Lung (tissue), 12 donors: Measurements from ENCODE around the gene MACROH2A1. TPM values are rescaled to one million over a fixed set of nuclear protein-coding genes. Genes with fewer than 3 reads are reported as not detected.

Experiments used
- ATAC-seq: fragments of 200-7000 bp; cut with Tn5 transposase; one replicate; pipeline ENCODE4 v1.9.1; 2020; ENCODE audit warnings: moderate number of reproducible peaks; ENCODE audit not compliant: insufficient read depth, low FRiP score
- DNase-seq, 3 donors: peaks; one replicate each; pipeline ENCODE4 v3.0.0-alpha.2; 2013 to 2017
- H3K27ac ChIP-seq, 2 donors: one replicate each; pipeline ENCODE4 v1.5.1; 2013; ENCODE audit warnings: mild to moderate bottlenecking in 2 of 2, moderate library complexity in 2 of 2, control low read depth in 1 of 2, inconsistent platforms in 1 of 2, low read depth in 1 of 2, low read length in 1 of 2
- H3K27me3 ChIP-seq, 3 donors: one replicate each; pipeline ENCODE4 v1.5.1; 2013; ENCODE audit warnings: low read length in 2 of 3; ENCODE audit not compliant: control insufficient read depth in 3 of 3, insufficient read depth in 3 of 3
- H3K36me3 ChIP-seq, 4 donors: one replicate each; pipeline ENCODE4 v1.5.1; 2013; ENCODE audit warnings: low read length in 4 of 4, mild to moderate bottlenecking in 1 of 4, moderate library complexity in 1 of 4; ENCODE audit not compliant: control insufficient read depth in 4 of 4, insufficient read depth in 4 of 4
- H3K4me1 ChIP-seq, 5 donors: one replicate each; pipeline ENCODE4 v1.5.1; 2013; ENCODE audit warnings: low read length in 5 of 5, mild to moderate bottlenecking in 2 of 5, moderate library complexity in 1 of 5; ENCODE audit not compliant: control insufficient read depth in 5 of 5, insufficient read depth in 5 of 5
- H3K4me3 ChIP-seq: one replicate; pipeline ENCODE4 v1.5.1; 2013; ENCODE audit warnings: mild to moderate bottlenecking, control low read depth, moderate library complexity
- H3K9ac ChIP-seq, 2 donors: one replicate each; pipeline ENCODE4 v1.5.1; 2013; ENCODE audit warnings: low read length in 2 of 2, control low read depth in 1 of 2; ENCODE audit not compliant: insufficient read depth in 1 of 2
- H3K9me3 ChIP-seq, 4 donors: one replicate each; pipeline ENCODE4 v1.5.1; 2013; ENCODE audit warnings: low read length in 3 of 4, mild to moderate bottlenecking in 1 of 4, moderate library complexity in 1 of 4; ENCODE audit not compliant: control insufficient read depth in 4 of 4, insufficient read depth in 3 of 4
- CTCF ChIP-seq: IDR thresholded peaks from 2 replicates; pipeline ENCODE4 v1.5.1; 2012; ENCODE audit warnings: mild to moderate bottlenecking; ENCODE audit errors: control extremely low read depth, extremely low read depth
- WGBS, 2 donors: extraction: QIAGEN DNeasy Blood & Tissue Kit; methylation state at CpG; one replicate each; pipeline ENCODE4 v1.1.7; 2013; 5-methylcytosine and 5-hydroxymethylcytosine counted together
- polyA plus RNA-seq, 2 donors: library from polyadenylated mRNA; stranded (reverse); fragments of 200-250 nt; gene quantifications; one replicate each; pipeline ENCODE4 v1.2.1, GENCODE V29; 2013
- total RNA-seq, 2 donors: library from RNA; depleted of rRNA in 1 of 2; stranded (reverse); fragments of >200 nt in 1 of 2; gene quantifications; one replicate each; pipeline ENCODE4 v1.2.1, GENCODE V29; 2014 to 2021
- donor health status: control.
- donor health status: control.
- donor health status: Bipolar disorder and iron deficiency.
- donor health status: healthy.
- donor health status: DM: yes; HTN: yes; CAD: no.

Gene MACROH2A1
- total and polyA plus RNA-seq, 4 donors: 149 to 334 (median 248) TPM

DNA sequence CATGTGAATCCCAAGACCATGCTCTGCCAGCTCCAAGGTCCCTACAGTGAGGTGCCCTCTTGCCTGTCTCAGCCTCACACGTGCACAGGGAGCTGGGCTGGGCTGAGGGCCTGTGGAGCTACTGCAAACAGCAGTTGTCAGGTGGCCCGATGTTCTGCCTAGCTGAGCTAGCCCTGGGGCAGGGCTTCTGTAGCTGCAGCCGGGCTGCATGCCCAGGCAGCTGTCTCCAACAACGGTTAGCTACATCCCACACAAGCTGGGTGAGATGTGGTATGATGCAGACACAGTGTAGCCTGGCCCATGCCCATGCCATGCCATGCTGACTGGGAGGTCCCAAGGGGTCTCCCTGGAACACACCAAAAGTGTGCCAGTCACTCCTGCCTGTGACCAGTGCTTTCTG lies 62.0 kb downstream of the MACROH2A1 start:
- Histone ChIP-seq H3K4me3 (no peak overlapping the region), H3K9me3 (no peaks in the 10 kb centered on the region), H3K36me3 (peaks cover 24 to 74% (median 34%) of the 10 kb centered on the region in 4 donors), H3K9ac (no peak overlapping the region), H3K4me1 (peaks cover 0 to 4% (median 0%) of the 10 kb centered on the region in 5 donors), H3K27ac (no peak overlapping the region), H3K27me3 (no peaks in the 10 kb centered on the region)
- DNase-seq: no peak
- TF ChIP-seq CTCF: no peak
- WGBS, 2 donors: 90% methylated on average over 4 of the region's 4 CpGs
- ATAC-seq: peak; percentile 20

GRCh38 chr5:135335031-135335828 lies 63.8 kb downstream of the MACROH2A1 start:
- 75 to 80% methylated on average over 13 of the region's 13 CpGs for WGBS, 2 donors
- peaks cover 14 to 69% (median 25%) of the 10 kb centered on the region in 4 donors for H3K36me3 ChIP-seq
- no peak for ATAC-seq
- TF ChIP-seq CTCF: no peak
- H3K27ac ChIP-seq: no peak overlapping the region
- H3K9ac ChIP-seq: no peak overlapping the region
- peaks cover 0 to 4% (median 0%) of the 10 kb centered on the region in 5 donors for H3K4me1 ChIP-seq
- DNase-seq: peak in 1 of 3 donors; percentile 37
- no peaks in the 10 kb centered on the region for H3K27me3 ChIP-seq
- no peak overlapping the region for H3K4me3 ChIP-seq
- H3K9me3 ChIP-seq: no peaks in the 10 kb centered on the region

DNA sequence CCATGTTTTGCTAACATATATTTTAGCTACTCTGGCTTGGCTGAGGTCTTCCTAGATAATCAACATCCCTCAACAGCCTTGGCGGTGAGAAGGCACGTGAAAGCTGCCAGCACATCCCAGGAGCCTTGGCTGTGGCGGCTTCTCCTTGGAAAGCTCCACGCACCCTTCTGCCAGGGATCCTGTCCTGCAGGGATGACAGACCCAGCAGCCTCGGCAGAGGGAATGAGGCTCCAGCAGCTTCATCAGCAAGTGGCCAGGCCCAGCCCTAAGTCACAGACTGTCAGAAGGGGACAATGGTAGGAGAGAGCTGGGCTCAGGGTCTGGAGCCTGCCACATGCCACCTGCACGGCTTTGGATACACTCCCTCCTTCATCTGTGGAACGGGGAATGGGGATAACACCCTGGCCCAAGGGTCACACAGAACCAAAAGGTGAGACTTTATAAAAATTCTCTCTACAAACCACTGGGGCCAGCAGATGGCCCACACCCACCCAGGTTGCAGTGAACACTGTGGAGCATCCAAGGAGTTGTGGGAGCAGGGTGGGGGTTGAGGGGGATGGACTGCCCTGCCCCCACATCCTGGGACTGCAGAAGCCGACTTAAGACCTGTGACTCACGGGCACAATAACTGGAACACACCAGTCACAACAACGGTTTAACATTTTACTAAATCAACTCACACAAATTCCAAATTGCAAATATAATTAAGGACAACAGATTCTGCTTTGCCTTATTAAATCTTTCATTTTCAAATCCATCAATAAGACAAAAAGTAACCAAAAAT lies 65.1 kb downstream of the MACROH2A1 start:
- TF ChIP-seq CTCF: no peak
- Histone ChIP-seq H3K9me3 (no peaks in the 10 kb centered on the region), H3K36me3 (peaks cover 9 to 60% (median 16%) of the 10 kb centered on the region in 4 donors), H3K27me3 (no peaks in the 10 kb centered on the region), H3K9ac (no peak overlapping the region), H3K27ac (no peak overlapping the region), H3K4me3 (no peak overlapping the region), H3K4me1 (peaks cover 0 to 4% (median 0%) of the 10 kb centered on the region in 5 donors)
- ATAC-seq (no peak), DNase-seq (no peak)
- 72 to 86% methylated on average over 10 of the region's 10 CpGs for WGBS, 2 donors
